Liver (tissue), 9 donors: ENCODE results near the gene CHST1. TPM values are rescaled to one million over a fixed set of nuclear protein-coding genes. Genes with fewer than 3 reads are reported as not detected.

Experiments
- DNase-seq: peaks from one replicate; pipeline ENCODE4 v3.0.0-alpha.2; 2017; ENCODE audit warnings: low spot score
- H3K27ac ChIP-seq, 2 donors: one replicate each; pipeline ENCODE4 v1.7.0; 2013; ENCODE audit warnings: inconsistent platforms in 2 of 2, low read length in 2 of 2, control low read depth in 1 of 2, low read depth in 1 of 2, mild to moderate bottlenecking in 1 of 2
- H3K27me3 ChIP-seq, 4 donors: one replicate each; pipeline versions ENCODE4 v1.6.1 to v1.7.0; 2013; ENCODE audit warnings: low read length in 3 of 4, inconsistent platforms in 1 of 4, mild to moderate bottlenecking in 1 of 4, moderate library complexity in 1 of 4; ENCODE audit not compliant: control insufficient read depth in 4 of 4, insufficient read depth in 4 of 4
- H3K36me3 ChIP-seq, 4 donors: one replicate each; pipeline versions ENCODE4 v1.6.1 to v1.7.0; 2013; ENCODE audit warnings: low read length in 3 of 4, mild to moderate bottlenecking in 3 of 4, low read depth in 1 of 4, moderate library complexity in 1 of 4; ENCODE audit not compliant: control insufficient read depth in 4 of 4, insufficient read depth in 3 of 4
- H3K4me1 ChIP-seq, 4 donors: one replicate each; pipeline versions ENCODE4 v1.6.1 to v1.7.0; 2013; ENCODE audit warnings: low read length in 3 of 4, mild to moderate bottlenecking in 3 of 4, moderate library complexity in 1 of 4; ENCODE audit not compliant: control insufficient read depth in 4 of 4, insufficient read depth in 4 of 4
- H3K4me3 ChIP-seq, 3 donors: one replicate each; pipeline versions ENCODE4 v1.6.1 to v1.7.0; 2013; ENCODE audit warnings: low read length in 3 of 3, control low read depth in 1 of 3, low read depth in 1 of 3, mild to moderate bottlenecking in 1 of 3
- H3K9ac ChIP-seq, 2 donors: one replicate each; pipeline ENCODE4 v1.7.0; 2013; ENCODE audit warnings: low read length in 2 of 2, mild to moderate bottlenecking in 2 of 2, moderate library complexity in 2 of 2, control low read depth in 1 of 2, low read depth in 1 of 2
- H3K9me3 ChIP-seq, 4 donors: one replicate each; pipeline versions ENCODE4 v1.6.1 to v1.7.0; 2013; ENCODE audit warnings: low read length in 3 of 4; ENCODE audit not compliant: control insufficient read depth in 4 of 4
- EGR1 ChIP-seq, 2 donors: IDR thresholded peaks; 2 replicates each; pipeline ENCODE4 v1.6.1; 2016 to 2018; ENCODE audit warnings: antibody characterized with exemption in 2 of 2, low read depth in 2 of 2
- FOXA1 ChIP-seq: IDR thresholded peaks from 2 replicates; pipeline ENCODE4 v1.6.1; 2016; ENCODE audit warnings: antibody characterized with exemption
- FOXA2 ChIP-seq: IDR thresholded peaks from 2 replicates; pipeline ENCODE4 v1.6.1; 2016; ENCODE audit warnings: antibody characterized with exemption
- GABPA ChIP-seq, 2 donors: IDR thresholded peaks in 1 of 2; conservative IDR thresholded peaks in 1 of 2; 2 replicates each; pipeline ENCODE4 v1.6.1; 2016; ENCODE audit warnings: antibody characterized with exemption in 2 of 2, mild to moderate bottlenecking in 1 of 2, moderate library complexity in 1 of 2
- HNF4A ChIP-seq, 2 donors: conservative IDR thresholded peaks; 2 replicates each; pipeline ENCODE4 v1.6.1; 2016; ENCODE audit warnings: antibody characterized with exemption in 2 of 2, mild to moderate bottlenecking in 2 of 2
- HNF4G ChIP-seq: IDR thresholded peaks from 2 replicates; pipeline ENCODE4 v1.6.1; 2016; ENCODE audit warnings: antibody characterized with exemption
- JUND ChIP-seq, 2 donors: IDR thresholded peaks; 2 replicates each; pipeline ENCODE4 v1.6.1; 2016; ENCODE audit warnings: antibody characterized with exemption in 2 of 2
- NR2F2 ChIP-seq: IDR thresholded peaks from 2 replicates; pipeline ENCODE4 v1.6.1; 2016; ENCODE audit warnings: antibody characterized with exemption
- RAD21 ChIP-seq, 2 donors: IDR thresholded peaks; 2 replicates each; pipeline ENCODE4 v1.6.1; 2016; ENCODE audit warnings: antibody characterized with exemption in 2 of 2, mild to moderate bottlenecking in 2 of 2
- RXRA ChIP-seq, 2 donors: IDR thresholded peaks; 2 replicates each; pipeline ENCODE4 v1.6.1; 2017 to 2018; ENCODE audit warnings: antibody characterized with exemption in 2 of 2, mild to moderate bottlenecking in 1 of 2
- SP1 ChIP-seq: IDR thresholded peaks from 2 replicates; pipeline ENCODE4 v1.6.1; 2018; ENCODE audit warnings: antibody characterized with exemption, mild to moderate bottlenecking
- TAF1 ChIP-seq: conservative IDR thresholded peaks from 2 replicates; pipeline ENCODE4 v1.6.1; 2016; ENCODE audit warnings: antibody characterized with exemption, mild to moderate bottlenecking
- YY1 ChIP-seq: IDR thresholded peaks from 2 replicates; pipeline ENCODE4 v1.6.1; 2016; ENCODE audit warnings: antibody characterized with exemption, mild to moderate bottlenecking
- WGBS: extraction: QIAGEN DNeasy Blood & Tissue Kit; methylation state at CpG from one replicate; pipeline ENCODE4 v1.1.7; 2013; 5-methylcytosine and 5-hydroxymethylcytosine counted together
- polyA plus RNA-seq, 2 donors: library from polyadenylated mRNA; stranded (reverse) in 1 of 2; unstranded in 1 of 2; fragments of 200-250 nt in 1 of 2; fragments of >200 nt in 1 of 2; fragmentation: Nextera tagmentation in 1 of 2; extraction: Ambion mirVana in 1 of 2; gene quantifications; one replicate each; pipeline versions ENCODE4 v1.2.1 to v1.2.3, GENCODE V29; 2013 to 2015
- total RNA-seq, 2 donors: library from RNA; depleted of rRNA; stranded (reverse); fragments of >200 nt; gene quantifications; one replicate each; pipeline ENCODE4 v1.2.3, GENCODE V29; 2014
- TF ChIP-seq, protein P1 (sequence below): IDR thresholded peaks from 2 replicates; pipeline ENCODE4 v1.6.1; 2016; ENCODE audit warnings: antibody characterized with exemption
- TF ChIP-seq, protein P2 (sequence below): IDR thresholded peaks from 2 replicates; pipeline ENCODE4 v1.6.1; 2016; ENCODE audit warnings: antibody characterized with exemption
- TF ChIP-seq, protein P3 (sequence below): IDR thresholded peaks from 2 replicates; pipeline ENCODE4 v1.6.1; 2016; ENCODE audit warnings: antibody characterized with exemption
- TF ChIP-seq, protein P4 (sequence below): IDR thresholded peaks from 2 replicates; pipeline ENCODE4 v1.6.1; 2016; ENCODE audit warnings: antibody characterized with exemption, mild to moderate bottlenecking
- TF ChIP-seq, protein P5 (sequence below): fragments of 150-350 bp; IDR thresholded peaks from 2 replicates; pipeline ENCODE4 v1.5.1; 2017; ENCODE audit warnings: improper control_type of control experiment, low read depth, low read length; ENCODE audit not compliant: missing input control
- donor health status: healthy.
- donor health status: healthy.
- donor health status: healthy.
- donor health status: healthy.
- donor health status: healthy.

Gene CHST1
- total and polyA plus RNA-seq, 4 donors, result 0.23 to 0.81 (median 0.45) TPM

DNA sequence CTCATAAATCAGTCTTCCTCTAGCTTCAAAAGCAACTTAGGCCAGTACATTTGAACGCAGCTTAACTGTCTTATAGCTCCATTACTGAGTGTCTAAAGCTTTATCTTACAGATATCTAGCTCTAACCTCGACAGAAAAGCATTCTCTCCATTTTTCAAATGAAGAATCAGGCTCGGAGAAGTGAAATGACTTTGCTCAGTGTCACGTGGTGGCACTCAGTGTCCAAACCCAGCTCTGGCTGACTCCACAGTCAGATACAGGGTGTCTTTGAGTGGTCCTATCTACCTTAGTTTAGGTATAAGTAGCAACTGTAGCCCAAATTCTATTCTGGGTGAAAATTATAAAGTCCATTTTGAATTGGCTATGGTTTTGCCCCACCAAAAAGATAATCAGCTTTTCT, 38.7 kb upstream of the CHST1 start:
- Histone ChIP-seq H3K36me3 (no peaks in the 10 kb centered on the region), H3K27me3 (peaks cover 0 to 6% (median 1%) of the 10 kb centered on the region in 4 donors), H3K27ac (no peak overlapping the region), H3K4me1 (no peaks in the 10 kb centered on the region), H3K9me3 (no peaks in the 10 kb centered on the region), H3K9ac (no peak overlapping the region), H3K4me3 (no peak overlapping the region)
- TF ChIP-seq TAF1 (no peak), JUND (IDR thresholded peaks at IDR 0.05) (no peak), HNF4G (no peak), SP1 (no peak), HNF4A (conservative IDR thresholded peaks at IDR 0.05) (no peak), YY1 (no peak), GABPA (IDR thresholded peaks at IDR 0.05 in 1 of 2, conservative IDR thresholded peaks at IDR 0.05 in 1 of 2) (no peak), RAD21 (IDR thresholded peaks at IDR 0.05) (no peak), FOXA1 (no peak), RXRA (IDR thresholded peaks at IDR 0.05) (no peak), NR2F2 (no peak), FOXA2 (no peak), EGR1 (IDR thresholded peaks at IDR 0.05; ENCODE audit: low read depth in 2 of 2) (no peak)
- TF ChIP-seq, protein P1, sequence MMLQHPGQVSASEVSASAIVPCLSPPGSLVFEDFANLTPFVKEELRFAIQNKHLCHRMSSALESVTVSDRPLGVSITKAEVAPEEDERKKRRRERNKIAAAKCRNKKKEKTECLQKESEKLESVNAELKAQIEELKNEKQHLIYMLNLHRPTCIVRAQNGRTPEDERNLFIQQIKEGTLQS, result no peak
- TF ChIP-seq, protein P2, sequence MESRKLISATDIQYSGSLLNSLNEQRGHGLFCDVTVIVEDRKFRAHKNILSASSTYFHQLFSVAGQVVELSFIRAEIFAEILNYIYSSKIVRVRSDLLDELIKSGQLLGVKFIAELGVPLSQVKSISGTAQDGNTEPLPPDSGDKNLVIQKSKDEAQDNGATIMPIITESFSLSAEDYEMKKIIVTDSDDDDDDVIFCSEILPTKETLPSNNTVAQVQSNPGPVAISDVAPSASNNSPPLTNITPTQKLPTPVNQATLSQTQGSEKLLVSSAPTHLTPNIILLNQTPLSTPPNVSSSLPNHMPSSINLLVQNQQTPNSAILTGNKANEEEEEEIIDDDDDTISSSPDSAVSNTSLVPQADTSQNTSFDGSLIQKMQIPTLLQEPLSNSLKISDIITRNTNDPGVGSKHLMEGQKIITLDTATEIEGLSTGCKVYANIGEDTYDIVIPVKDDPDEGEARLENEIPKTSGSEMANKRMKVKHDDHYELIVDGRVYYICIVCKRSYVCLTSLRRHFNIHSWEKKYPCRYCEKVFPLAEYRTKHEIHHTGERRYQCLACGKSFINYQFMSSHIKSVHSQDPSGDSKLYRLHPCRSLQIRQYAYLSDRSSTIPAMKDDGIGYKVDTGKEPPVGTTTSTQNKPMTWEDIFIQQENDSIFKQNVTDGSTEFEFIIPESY, result no peak
- TF ChIP-seq, protein P3, sequence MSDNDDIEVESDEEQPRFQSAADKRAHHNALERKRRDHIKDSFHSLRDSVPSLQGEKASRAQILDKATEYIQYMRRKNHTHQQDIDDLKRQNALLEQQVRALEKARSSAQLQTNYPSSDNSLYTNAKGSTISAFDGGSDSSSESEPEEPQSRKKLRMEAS, result no peak
- TF ChIP-seq, protein P4, sequence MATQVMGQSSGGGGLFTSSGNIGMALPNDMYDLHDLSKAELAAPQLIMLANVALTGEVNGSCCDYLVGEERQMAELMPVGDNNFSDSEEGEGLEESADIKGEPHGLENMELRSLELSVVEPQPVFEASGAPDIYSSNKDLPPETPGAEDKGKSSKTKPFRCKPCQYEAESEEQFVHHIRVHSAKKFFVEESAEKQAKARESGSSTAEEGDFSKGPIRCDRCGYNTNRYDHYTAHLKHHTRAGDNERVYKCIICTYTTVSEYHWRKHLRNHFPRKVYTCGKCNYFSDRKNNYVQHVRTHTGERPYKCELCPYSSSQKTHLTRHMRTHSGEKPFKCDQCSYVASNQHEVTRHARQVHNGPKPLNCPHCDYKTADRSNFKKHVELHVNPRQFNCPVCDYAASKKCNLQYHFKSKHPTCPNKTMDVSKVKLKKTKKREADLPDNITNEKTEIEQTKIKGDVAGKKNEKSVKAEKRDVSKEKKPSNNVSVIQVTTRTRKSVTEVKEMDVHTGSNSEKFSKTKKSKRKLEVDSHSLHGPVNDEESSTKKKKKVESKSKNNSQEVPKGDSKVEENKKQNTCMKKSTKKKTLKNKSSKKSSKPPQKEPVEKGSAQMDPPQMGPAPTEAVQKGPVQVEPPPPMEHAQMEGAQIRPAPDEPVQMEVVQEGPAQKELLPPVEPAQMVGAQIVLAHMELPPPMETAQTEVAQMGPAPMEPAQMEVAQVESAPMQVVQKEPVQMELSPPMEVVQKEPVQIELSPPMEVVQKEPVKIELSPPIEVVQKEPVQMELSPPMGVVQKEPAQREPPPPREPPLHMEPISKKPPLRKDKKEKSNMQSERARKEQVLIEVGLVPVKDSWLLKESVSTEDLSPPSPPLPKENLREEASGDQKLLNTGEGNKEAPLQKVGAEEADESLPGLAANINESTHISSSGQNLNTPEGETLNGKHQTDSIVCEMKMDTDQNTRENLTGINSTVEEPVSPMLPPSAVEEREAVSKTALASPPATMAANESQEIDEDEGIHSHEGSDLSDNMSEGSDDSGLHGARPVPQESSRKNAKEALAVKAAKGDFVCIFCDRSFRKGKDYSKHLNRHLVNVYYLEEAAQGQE, result no peak
- TF ChIP-seq, protein P5, sequence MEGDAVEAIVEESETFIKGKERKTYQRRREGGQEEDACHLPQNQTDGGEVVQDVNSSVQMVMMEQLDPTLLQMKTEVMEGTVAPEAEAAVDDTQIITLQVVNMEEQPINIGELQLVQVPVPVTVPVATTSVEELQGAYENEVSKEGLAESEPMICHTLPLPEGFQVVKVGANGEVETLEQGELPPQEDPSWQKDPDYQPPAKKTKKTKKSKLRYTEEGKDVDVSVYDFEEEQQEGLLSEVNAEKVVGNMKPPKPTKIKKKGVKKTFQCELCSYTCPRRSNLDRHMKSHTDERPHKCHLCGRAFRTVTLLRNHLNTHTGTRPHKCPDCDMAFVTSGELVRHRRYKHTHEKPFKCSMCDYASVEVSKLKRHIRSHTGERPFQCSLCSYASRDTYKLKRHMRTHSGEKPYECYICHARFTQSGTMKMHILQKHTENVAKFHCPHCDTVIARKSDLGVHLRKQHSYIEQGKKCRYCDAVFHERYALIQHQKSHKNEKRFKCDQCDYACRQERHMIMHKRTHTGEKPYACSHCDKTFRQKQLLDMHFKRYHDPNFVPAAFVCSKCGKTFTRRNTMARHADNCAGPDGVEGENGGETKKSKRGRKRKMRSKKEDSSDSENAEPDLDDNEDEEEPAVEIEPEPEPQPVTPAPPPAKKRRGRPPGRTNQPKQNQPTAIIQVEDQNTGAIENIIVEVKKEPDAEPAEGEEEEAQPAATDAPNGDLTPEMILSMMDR, result no peak
- DNase-seq, result no peak
- 78% methylated on average over 4 of the region's 4 CpGs for WGBS
